Pancreas (tissue), 10 donors: ENCODE measurements around the gene TMEM229A. TPM values are rescaled to one million over a fixed set of nuclear protein-coding genes. Genes with fewer than 3 reads are reported as not detected.
"Not testable (repeated sequence)": the region's sequence is repeated elsewhere in the genome, so short reads cannot be mapped to it uniquely, and the experiment has no call there.

Experiments
- ATAC-seq, 4 donors: fragments of 200-7000 bp; cut with Tn5 transposase; one replicate each; pipeline versions ENCODE4 v1.8.0 to v1.9.1; 2020; ENCODE audit warnings: mild to moderate bottlenecking in 4 of 4, moderate library complexity in 4 of 4
- DNase-seq, 6 donors: peaks; one replicate each; pipeline ENCODE4 v3.0.0-alpha.2; 2020
- FAIRE-seq: peaks from 2 replicates; lab custom pipeline; 2012; peaks lifted over from hg19 to GRCh38; lab: Jason Lieb, UNC
- H3K27ac ChIP-seq, 4 donors: fragments of 200-600 bp; sonication (generic); 1 replicate in 3 of 4; 2 replicates in 1 of 4; pipeline versions ENCODE4 v1.5.0 to v1.8.0; 2020
- H3K27me3 ChIP-seq, 4 donors: fragments of 200-600 bp; one replicate each; pipeline ENCODE4 v1.8.0; 2021
- H3K36me3 ChIP-seq, 3 donors: fragments of 200-600 bp; sonication (generic) in 1 of 3; one replicate each; pipeline versions ENCODE4 v1.5.0 to v1.8.0; 2020 to 2021
- H3K4me1 ChIP-seq, 3 donors: fragments of 200-600 bp; one replicate each; pipeline ENCODE4 v1.8.0; 2021
- H3K4me3 ChIP-seq, 4 donors: fragments of 200-600 bp; sonication (generic) in 2 of 4; one replicate each; pipeline versions ENCODE4 v1.5.0 to v1.8.0; 2020 to 2021
- H3K9me3 ChIP-seq, 4 donors: fragments of 200-600 bp; one replicate each; pipeline ENCODE4 v1.8.0; 2021
- CTCF ChIP-seq, 4 donors: fragments of 200-600 bp; sonication (generic) in 3 of 4; IDR thresholded peaks; one replicate each; pipeline versions ENCODE4 v1.5.0 to v1.8.0; 2021; ENCODE audit warnings: antibody characterized with exemption in 4 of 4
- WGBS, 2 donors: extraction: QIAGEN DNeasy Blood & Tissue Kit; methylation state at CpG; one replicate each; pipeline ENCODE4 v1.1.7; 2013; 5-methylcytosine and 5-hydroxymethylcytosine counted together
- intact Hi-C, 3 donors: fragments of 100-400 bp; cut with DNase I; formaldehyde crosslinking; loops; one replicate each; pipeline versions ENCODE4 v1.11.1 to v1.14.2; 2022
- polyA plus RNA-seq, 2 donors: library from polyadenylated mRNA; stranded (reverse); fragments of 200-250 nt; gene quantifications; one replicate each; pipeline ENCODE4 v1.2.3, GENCODE V29; 2013
- total RNA-seq, 6 donors: library from RNA; stranded (reverse); fragmentation: NEBNext Ultra II Directional in 4 of 6; extraction: Animal tissue kit (Norgen Biotek cat#: 25700) in 4 of 6; gene quantifications; one replicate each; pipeline versions ENCODE4 v1.2.1 to v1.2.4, GENCODE V29; 2021 to 2023
- donor health status: healthy with polysubstance abuse.
- donor health status: DM: no; HTN: no; CAD: no; lungs with moderate emphysema.
- donor health status: DM: no; HTN: no; CAD: no.
- donor health status: control.
- donor health status: control.
- donor health status: Bipolar disorder and iron deficiency.
- donor health status: DM: yes; HTN: yes; CAD: no.
- donor health status: DM: no; HTN: no; CAD: no.
- donor health status: DM: no; HTN: no; CAD: no.
- donor health status: DM: yes; HTN: yes; CAD: no.

The TMEM229A gene
- total and polyA plus RNA-seq, 8 donors: 0.09 to 0.20 (median 0.12) TPM; not detected in 5

GRCh38 chr7:124020060-124020459 is 12.8 kb downstream of the TMEM229A start:
- DNase-seq (no peak), ATAC-seq (no peak), FAIRE-seq (no peak)
- Histone ChIP-seq H3K27me3 (no peaks in the 10 kb centered on the region), H3K4me3 (no peak overlapping the region), H3K27ac (no peak overlapping the region), H3K36me3 (no peaks in the 10 kb centered on the region), H3K9me3 (no peaks in the 10 kb centered on the region), H3K4me1 (no peaks in the 10 kb centered on the region)
- 13 to 22% methylated on average over 1 of the region's 1 CpG for WGBS, 2 donors
- TF ChIP-seq CTCF (IDR thresholded peaks at IDR 0.05): no peak
- intact Hi-C loops: no loop called here

GRCh38 chr7:124013306-124013705 is 19.6 kb downstream of the TMEM229A start:
- FAIRE-seq: no peak
- H3K4me3 ChIP-seq: no peak overlapping the region
- no peaks in the 10 kb centered on the region for H3K9me3 ChIP-seq
- WGBS, 2 donors: 49 to 56% methylated on average over 3 of the region's 3 CpGs
- no peak overlapping the region for H3K27ac ChIP-seq
- intact Hi-C loops: no loop called here
- no peak for DNase-seq
- no peaks in the 10 kb centered on the region for H3K36me3 ChIP-seq
- no peaks in the 10 kb centered on the region for H3K27me3 ChIP-seq
- no peaks in the 10 kb centered on the region for H3K4me1 ChIP-seq
- no peak for ATAC-seq
- no peak for TF ChIP-seq CTCF (IDR thresholded peaks at IDR 0.05)

GRCh38 chr7:124012864-124013263 is 20.0 kb downstream of the TMEM229A start:
- no peak for DNase-seq
- Histone ChIP-seq H3K4me1 (no peaks in the 10 kb centered on the region), H3K27ac (no peak overlapping the region), H3K27me3 (no peaks in the 10 kb centered on the region), H3K4me3 (no peak overlapping the region), H3K36me3 (no peaks in the 10 kb centered on the region), H3K9me3 (no peaks in the 10 kb centered on the region)
- intact Hi-C loops: no loop called here
- no peak for FAIRE-seq
- ATAC-seq: no peak
- TF ChIP-seq CTCF (IDR thresholded peaks at IDR 0.05): no peak
- WGBS, 2 donors: 91 to 92% methylated on average over 3 of the region's 3 CpGs

- H3K4me1 ChIP-seq: no peaks in the 10 kb centered on the region
- intact Hi-C loops: no loop called here
- no peak for TF ChIP-seq CTCF (IDR thresholded peaks at IDR 0.05)
- 65 to 68% methylated on average over 2 of the region's 2 CpGs for WGBS, 2 donors
- FAIRE-seq (no peak), ATAC-seq (no peak), DNase-seq (no peak)
- no peak overlapping the region for H3K27ac ChIP-seq
- no peaks in the 10 kb centered on the region for H3K36me3 ChIP-seq
- H3K4me3 ChIP-seq: no peak overlapping the region
- H3K27me3 ChIP-seq: peaks cover 0 to 4% (median 0%) of the 10 kb centered on the region in 4 donors
- H3K9me3 ChIP-seq: no peaks in the 10 kb centered on the region
These were observed 23.5 kb downstream of the TMEM229A start for GRCh38 chr7:124009321-124009720.

- H3K27ac ChIP-seq, H3K27me3 ChIP-seq, H3K4me3 ChIP-seq, ATAC-seq, intact Hi-C loops, H3K9me3 ChIP-seq, H3K4me1 ChIP-seq, H3K36me3 ChIP-seq, FAIRE-seq, DNase-seq: not testable (repeated sequence)
- WGBS, 2 donors: 83 to 88% methylated on average over 6 of the region's 6 CpGs
These were observed 24.6 kb downstream of the TMEM229A start for GRCh38 chr7:124008296-124008695.
